Stimulated activated CD8-positive, alpha-beta memory T cell treated with anti-CD3 and anti-CD28 coated beads, Interleukin-15, amount 100 ng/mL, for 4 hours (primary cell): ENCODE measurements around the gene HOXC12.

Source experiments
- DNase-seq, 2 donors: peaks; one replicate each; pipeline ENCODE4 v3.0.0-alpha.2; 2020; ENCODE audit warnings: low read depth in 2 of 2

Gene HOXC12

DNA sequence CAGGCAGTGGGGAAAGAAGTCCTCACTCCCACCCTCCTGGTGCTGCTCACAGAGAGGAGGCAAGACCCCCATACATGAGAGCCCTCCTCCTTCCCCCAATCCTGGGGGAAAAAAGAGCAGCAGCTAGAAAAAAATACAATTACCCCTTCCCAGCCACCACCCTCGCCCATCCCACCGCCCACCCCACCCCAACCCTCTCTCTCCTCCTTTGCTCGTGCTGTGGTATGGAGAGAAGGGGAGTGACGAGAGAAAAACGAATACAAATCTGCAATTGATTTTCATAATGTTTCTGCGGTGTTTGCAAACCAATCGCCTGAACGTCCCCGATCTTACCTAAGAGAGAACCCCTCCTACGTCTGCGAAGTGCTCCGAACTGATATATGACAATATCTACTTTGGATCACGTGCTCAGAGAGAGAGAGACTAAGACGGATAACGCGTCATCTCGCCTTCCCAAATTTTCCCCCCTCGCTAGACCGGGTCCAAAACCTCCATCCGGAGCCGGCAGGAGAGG, 18.1 kb downstream of the HOXC12 start, which contains the start of gene HOXC11:
Gene HOXC11 (plus strand): TSS at position 405 of the 514 bp plus-strand sequence. CDS start 116 bp downstream, outside the sequence.
- DNase-seq, result no peak

DNA sequence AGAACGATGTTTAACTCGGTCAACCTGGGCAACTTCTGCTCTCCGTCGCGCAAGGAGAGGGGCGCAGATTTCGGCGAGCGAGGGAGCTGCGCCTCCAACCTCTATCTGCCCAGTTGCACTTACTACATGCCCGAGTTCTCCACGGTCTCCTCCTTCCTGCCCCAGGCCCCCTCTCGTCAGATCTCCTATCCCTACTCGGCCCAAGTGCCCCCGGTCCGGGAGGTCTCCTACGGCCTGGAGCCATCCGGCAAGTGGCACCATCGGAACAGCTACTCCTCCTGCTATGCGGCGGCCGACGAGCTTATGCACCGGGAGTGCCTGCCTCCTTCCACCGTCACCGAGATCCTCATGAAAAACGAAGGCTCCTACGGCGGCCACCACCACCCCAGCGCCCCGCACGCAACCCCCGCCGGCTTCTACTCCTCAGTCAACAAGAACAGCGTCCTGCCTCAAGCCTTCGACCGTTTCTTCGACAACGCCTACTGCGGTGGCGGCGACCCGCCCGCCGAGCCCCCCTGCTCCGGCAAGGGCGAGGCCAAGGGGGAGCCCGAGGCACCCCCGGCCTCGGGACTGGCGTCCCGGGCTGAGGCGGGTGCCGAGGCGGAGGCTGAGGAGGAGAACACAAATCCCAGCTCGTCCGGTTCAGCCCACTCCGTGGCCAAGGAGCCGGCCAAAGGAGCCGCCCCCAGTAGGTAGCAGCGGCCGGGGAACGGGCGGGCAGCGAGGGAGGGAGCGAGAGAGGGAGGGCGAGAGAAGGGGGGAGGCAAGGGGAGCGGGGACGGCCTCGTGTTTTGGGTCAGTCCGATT, 18.7 kb downstream of the HOXC12 start:
- no peak for DNase-seq

DNA sequence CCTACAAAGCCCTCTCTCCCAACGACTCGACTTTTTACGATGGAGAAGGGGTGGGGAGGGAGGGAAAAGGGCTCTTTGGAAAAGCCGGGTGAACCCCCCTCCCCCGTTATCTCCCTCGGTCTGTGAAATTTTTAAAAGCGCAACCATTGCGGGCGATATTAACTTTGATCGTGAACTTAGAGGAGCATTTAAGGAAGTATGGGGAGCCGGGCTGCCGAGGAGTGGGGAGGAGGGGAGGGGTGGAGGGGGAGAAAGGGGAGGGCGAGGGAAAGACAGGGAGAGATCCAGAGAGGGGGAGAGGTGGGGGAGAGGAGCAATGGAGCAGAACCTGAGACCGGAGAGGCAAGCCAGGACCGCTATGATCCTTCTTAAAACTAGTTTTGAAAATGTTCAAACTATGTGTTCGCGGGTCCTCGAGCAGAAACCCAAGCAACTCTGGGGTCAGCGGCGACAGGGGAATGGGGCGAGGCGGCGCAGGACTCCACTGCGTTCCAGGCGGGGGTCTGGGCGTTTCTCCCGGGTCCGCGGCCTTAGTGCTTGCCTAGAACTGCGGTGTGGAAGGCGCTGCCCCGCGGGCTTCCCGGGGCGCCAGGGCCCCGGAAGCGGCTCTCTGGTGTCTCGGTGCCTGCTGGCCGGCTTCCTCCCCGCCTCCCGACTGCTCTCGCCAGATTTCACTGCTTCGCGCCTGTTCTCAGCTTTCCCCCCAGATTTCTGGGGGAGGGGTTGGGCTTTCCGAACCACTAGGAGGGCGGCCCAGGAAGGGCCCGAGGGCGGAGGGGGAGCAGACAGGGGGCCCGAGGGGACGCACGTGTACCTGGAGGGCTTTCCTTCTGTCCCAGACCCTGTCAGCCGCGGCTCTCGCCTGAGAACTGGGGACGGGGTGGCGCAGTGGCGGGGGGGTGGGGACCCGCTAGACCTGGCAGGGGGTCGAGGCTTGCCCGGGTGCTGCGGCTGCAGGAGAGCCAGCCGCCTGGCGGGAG, 19.7 kb downstream of the HOXC12 start, which contains the start of gene HOTAIR:
Gene HOTAIR (minus strand): TSS at position 871 of the 980 bp plus-strand sequence.
- no peak for DNase-seq

DNA sequence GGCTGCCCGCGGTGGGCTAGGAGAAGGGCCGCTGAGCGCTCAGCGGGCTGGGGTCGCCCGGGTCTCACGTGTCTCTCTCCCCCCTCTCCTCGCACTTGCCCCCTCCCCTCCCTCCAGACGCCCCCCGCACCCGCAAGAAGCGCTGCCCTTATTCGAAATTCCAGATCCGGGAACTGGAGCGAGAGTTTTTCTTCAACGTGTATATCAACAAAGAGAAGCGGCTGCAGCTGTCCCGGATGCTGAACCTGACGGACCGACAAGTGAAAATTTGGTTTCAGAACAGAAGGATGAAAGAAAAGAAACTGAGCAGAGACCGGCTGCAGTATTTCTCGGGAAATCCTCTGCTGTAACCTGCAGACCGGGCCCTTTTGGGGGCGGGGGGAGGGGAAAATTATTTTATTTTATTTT, 20.4 kb downstream of the HOXC12 start:
- no peak for DNase-seq

DNA sequence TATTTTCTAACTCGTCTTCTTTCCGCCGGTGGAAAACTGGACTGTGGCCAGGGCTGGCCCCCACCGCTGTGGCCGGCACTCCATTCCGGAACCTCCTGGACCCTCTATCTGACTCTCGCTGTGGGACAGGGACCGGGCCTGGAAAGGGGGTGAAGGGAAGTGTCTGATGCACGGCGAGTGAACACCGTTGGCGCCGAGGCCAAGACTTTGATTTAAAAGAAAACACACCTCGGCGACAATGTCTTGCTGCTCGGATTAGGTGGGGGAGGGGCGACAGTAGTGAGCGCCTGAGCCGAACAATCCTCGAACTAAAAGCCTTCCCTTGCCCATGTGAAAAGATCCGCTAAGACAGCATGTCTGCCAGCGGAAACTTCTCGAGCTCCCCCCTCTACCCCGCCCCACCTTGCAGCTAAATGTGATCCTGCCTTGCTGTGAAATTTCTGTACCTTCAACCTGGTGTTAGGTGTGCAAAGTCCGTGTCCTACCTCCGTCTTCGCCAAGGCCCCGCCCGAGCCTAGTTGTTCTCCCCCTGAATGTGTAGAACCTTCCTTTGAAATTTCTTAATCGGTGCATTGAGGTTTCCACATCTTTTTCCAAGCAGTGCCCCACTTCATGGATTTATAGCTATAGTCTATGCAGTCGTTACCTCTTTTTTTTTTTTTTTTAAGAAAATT, 20.9 kb downstream of the HOXC12 start:
- no peak for DNase-seq

DNA sequence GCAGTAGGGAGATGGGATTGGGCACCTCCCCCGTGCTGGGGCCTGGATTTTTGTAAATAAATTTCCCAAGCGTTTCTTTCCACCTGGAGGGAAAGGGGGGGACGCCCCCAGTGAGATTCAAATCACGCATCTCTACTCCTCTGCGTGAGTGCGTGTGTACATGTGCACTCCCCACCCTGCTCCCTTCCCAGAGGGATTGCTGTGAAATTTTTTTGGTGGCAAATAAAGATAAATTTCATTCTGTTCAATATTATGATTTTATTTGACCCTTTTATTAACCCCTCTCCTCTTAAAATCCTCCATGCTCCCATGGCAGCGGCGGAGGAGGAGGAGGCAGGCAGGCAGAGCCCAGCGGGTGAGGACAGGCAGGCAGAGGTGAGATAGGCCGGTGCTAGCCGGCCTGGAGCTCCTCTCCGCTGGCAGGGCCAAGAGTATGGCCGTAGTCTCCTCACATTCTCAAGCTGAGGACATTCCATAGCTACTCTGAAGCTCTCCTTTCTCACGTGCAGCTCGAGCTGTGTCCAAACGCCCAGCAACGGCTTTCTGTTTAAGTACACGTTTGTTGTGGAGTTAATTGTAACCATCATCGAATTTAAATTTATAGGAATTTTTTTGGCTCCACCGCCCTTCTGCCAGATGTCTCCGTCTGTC, 21.6 kb downstream of the HOXC12 start:
- DNase-seq, result no peak

DNA sequence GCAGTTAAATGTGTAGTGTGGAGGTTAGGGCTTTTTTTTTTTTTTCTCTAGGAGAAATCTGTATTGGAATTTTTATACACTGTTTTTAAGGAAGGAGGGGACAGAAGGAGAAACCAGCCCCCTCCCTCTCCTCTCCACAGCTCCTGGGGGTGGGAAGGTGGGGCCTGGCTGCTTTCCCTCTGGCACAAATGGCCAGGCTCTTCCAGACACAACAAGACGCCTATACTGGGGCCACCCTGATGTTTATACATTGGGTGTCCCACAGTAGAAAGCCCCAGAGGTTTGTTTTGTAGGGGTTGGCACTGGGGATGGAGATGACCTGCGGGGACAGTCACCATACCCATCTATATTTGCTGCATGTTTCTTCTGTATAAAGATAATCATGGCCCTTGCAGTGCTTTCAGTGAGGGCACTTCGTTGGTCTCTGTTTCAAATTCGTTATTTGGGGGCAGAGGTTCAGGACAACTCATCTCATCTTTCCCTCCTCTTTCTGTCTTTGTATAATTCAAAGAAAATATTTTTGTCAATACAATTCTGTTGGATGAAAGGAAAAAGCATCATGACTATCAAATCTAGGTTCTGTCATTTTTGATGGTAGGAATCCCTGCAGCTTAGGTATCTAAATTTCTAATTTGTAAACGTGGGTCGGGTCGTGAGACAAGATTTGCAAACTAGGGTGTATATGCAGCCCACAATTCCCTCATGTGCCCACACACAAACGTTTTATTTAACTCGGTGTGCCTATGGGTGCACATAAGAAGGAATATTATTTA, 22.3 kb downstream of the HOXC12 start:
- no peak for DNase-seq

DNA sequence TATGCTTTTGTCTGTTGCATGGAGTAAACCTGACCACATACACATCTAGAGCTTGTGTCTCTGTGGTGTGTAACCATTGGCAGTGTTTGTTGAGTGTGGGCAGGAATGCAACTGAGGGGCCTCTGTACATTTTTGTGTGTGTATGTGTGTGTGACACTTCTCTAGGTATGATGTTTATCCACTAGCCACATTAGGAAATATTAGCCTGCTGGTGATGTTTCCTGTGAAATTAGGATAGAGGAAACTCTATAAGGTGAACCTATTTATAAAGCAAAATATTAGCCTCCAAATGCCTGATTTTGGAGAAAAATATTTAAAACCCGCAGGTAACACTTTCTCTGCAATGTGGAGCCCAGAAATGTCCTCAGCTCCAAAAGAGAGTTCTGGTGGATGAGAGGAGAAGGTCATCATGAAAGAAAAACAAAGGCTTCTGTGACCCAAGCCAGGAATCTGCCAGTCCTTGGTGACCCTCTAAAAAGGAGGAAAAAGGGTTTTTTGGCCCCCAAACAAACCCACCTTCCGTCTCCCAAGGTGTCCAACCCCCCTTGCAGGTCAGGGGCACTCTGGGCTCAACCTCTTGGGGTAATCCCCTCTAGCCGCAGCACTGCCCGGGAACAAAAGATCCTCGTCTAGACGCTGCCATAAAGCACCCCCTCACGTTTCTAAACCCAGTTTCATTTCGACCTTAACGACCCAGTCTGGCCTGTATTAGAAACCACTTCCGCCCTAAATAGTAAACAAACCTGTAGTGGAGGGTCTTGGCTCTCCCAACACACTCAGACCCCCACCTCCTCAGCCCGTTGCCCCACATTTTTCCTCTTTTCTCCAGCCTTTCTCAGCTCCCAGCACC, 23.1 kb downstream of the HOXC12 start:
- DNase-seq, result no peak

DNA sequence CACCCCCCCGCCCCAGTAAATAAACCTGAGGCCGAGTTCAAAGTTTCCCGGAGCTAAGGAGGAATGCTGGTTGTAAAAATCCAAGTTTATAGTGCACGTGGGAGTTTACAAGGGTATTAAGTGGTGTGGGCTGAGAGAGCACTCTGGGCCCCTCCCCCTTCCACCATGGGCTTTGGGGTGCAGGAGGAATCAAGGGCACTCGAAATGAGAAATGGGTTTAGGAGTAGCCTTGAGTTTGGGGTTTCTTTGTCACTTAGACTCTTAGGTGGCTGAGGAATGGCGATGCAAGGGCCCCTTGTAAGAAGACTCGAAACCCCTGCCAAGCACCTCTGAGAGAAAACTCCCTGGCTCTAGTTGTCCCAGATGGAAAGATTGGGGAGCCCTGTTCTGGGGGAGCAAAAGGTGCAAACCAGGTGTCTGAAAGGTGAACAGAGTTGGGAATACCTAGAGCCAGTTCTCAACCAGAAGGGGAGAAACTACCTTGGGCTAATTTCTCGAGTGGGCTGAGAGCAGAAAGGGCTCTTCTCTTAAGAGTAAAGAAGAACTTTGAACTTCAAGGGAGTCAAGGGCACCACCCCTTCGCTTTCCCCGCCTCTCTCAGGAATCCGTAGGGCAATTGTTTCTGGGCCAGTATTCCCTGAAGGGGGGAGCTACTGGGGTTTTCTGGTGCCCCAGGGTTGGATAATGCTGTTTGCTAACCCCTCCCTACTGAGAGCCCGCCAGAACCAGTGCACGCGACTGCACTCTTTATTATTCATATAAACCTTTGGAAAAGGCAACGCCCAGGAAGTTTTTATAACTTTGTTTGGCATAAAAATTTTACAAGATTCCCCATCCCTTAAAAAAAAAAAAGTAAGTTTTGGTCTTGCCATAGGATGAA, 24.0 kb downstream of the HOXC12 start:
- DNase-seq, result no peak

DNA sequence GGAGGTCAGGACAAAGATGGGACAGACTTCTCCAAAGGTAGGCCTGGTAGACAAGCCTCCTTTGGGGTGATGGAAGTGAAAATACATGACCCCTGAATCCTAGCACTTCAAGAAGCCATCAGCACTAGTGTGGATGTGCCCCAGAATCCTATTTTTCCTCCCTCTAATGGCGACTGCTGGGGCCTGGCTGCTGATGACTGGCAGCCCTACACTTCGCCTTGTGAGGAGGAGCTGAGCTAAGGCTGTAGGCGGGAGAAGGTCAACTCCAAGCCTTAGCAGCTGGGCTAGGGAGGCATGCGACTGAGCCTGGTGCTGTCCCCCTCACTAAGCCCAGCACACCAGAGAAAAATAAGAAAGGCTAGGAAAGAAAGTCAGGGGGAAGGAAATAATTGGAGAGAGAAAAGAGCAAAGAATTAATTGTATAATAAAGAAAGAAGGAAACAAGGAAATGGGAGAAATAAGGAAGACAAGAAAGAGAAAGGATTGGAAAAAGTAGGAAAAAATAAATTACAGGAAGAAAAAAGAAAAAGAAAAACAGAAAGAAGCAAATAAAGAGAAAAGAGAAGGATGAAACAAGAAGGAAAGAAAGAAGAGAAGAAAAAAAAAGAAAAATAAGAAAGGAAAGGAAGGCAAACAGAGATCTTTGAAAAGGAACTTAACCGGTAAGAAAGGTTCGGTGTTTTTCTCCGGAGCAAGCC, 25.6 kb downstream of the HOXC12 start:
- no peak for DNase-seq

DNA sequence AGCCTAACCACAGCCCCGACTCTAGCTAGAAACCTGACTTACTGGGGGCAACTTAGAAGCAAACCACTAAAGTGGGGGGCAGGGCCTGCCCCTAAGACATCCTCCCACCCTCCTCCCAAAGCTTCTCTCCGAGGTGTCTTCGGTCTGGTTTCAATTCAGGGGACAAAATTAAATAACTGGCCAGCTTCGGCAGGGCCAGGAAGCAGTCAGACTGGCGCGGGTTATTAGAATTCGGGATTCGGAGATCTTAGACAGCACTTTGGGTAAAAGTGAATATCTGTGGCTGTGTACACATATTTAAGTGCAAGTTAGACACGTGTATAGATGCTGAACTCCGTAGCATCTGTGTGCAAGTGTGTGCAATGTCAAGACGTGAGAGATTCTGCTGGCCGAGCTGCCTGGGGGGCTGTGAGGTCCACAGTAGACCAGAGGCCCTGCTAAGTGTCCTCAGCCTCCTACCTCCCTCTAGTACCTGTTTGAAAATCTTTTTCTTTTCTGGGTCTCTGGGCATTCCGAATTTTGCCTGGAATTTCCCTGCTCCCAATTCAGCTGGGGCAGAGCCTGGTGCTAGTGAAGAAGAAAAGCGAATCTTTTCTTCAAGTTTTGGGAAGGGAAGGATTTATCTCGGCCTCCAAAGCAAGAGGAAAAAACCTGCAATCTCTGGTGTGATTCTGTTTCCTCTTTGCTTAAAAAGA, 26.2 kb downstream of the HOXC12 start:
- DNase-seq, result no peak

DNA sequence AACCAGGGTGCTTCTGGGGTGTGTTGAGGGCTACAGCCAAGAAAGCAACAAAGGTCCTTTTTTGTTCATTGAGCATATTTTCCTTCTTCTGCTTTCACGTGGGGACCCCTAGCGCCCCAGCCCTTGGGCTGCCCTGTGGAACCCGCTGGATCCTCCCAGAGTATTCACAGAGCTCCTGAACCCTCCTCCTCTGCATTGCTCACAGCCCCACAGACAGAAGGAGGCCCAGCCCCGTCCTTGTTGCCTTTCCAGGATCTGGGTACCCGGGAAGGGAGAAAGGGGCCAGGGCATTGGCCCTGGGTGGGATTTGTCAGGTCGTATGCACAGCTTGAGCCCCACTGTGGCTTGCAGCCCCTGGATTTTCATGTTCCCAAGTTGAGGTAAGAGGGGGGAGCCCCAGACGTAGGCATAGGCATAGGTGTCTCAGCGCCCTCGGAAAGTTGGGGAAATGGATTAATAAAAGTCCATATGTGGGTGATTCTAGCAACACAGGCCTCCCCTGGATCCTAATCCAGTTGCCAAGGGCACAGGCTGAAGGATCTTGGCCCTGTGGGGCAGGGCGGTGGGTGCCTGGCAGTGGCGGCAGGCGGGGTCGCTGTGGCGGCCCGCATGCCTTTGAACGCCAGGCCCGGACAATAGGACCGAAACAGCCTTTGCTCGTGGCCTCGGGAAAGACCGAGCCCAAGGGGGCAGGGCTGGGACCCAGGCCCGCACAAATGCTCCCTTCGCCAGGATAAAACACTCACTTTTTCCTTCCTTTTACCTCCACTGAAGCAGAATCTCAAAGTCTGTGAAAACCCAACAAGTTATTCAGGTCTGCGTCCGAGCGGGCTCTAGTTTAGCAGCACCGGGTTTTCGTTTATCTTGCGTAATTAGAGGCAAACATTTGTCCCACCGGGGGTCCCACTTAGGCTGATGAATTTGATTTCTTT, 27.2 kb downstream of the HOXC12 start:
- no peak for DNase-seq

DNA sequence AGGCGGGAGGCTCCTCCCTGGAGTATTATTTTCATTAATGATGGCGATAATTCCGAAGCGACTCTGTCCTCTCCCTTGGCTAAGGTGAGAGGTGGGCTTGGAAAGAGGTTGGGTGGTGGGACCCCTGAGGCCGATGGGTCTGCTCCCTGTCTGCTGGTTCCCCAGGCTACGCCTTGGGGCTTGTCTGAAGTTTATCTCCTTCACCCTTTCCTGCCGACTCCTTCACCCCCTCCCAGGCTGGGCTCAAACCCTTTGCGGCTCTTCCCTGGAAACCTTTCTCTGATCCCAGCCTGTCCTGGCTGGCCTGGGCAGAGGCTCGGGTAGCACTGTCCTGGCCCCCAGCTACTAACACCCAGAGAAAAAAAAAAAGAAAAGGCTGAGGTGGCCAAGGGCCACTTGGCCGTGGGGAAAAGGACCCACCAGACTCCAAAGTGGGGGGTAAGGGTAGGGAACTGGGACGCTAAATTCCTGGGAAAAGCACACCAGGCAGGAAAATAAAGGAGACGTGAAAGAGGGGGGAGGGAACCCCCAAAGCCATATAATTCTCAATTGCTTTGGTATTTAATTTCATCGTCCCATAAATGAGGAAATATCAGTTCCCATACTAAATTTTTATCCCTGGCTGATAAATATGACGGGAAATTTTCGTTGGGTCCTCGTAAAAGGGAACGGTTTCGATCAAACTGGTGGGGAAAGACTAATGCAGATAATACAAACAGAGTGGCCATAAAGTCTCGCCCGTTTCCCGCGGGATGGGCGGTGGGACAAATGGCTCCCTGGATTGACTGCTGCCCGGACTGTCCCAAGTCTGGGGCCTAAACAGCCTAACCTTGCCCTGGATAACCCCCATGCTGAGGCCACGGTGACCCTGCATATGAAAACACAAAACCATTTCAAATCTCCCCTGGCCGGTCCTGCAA, 28.2 kb downstream of the HOXC12 start:
- DNase-seq, result no peak

DNA sequence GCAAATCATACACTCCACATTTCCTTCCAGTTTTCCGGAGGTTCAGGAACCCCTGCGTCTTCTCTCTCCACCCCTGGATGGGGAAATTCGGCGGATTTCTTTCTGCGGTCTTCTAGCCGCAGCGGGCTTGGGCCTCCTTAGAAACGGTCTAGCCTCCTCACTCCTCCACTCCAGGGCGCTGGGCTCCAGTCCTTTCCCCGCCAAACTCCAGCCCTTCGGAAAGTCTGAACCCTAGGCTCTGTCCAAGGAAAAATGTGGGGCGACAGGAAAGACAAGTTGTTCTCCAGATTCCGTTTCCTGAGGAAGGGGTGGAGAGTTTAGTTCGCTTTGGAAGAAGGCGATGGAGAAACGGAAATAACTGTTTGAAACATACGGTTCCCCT, 28.9 kb downstream of the HOXC12 start:
- DNase-seq, result no peak

DNA sequence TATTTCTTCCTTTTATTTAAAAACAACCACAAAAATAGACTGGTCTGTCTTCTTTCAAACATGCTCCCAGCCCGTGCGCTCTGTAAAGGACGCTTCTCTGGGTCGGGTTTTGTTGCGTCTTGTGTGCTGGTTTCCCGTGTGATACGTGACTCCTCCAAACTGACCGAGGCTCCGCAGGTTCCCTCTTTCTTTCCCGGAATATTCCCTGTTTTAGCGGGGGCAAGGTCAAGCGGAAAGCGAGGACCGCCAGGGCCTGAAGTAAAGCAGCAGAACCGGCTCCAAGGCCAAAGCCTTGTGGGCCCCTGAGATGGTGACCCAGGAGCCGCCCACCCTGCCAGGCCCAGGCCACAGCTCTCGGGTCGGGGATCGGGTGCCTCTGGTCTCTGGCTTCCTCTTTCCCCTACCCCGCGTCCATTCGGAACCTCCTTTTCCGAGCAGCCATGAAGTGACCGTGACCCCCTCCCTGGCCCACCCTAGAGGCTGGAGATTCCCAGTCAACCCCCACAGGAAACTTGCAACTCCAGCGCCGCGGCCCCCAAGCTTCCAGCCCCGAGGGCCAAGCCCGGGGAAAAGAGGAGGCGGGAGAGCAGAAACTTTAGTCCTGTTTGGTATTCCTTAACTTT, 29.4 kb downstream of the HOXC12 start:
- no peak for DNase-seq
